Astrocyte (in vitro differentiated cells and primary cell): ENCODE data around the gene UTP3. TPM values are rescaled to one million over a fixed set of nuclear protein-coding genes. Genes with fewer than 3 reads are reported as not detected.
A peak's percentile ranks its signal among the peaks of the same experiment; 100 is the strongest.

ENCODE experiments used
- DNase-seq: peaks from one replicate; pipeline ENCODE4 v3.0.0-alpha.2; 2010; ENCODE audit warnings: low read depth
- FAIRE-seq: peaks from 2 replicates; lab custom pipeline; 2011; peaks lifted over from hg19 to GRCh38; lab: Jason Lieb, UNC
- H2AFZ ChIP-seq: 2 replicates; pipeline ENCODE4 v1.6.0; 2012; ENCODE audit warnings: low read depth, low read length, inconsistent platforms
- H3K27ac ChIP-seq: 2 replicates; pipeline ENCODE4 v1.5.1; 2011; ENCODE audit warnings: low read depth, low read length, inconsistent platforms
- H3K27me3 ChIP-seq: 2 replicates; pipeline ENCODE4 v1.6.0; 2011; ENCODE audit warnings: low read length, inconsistent platforms; ENCODE audit not compliant: insufficient read depth
- H3K36me3 ChIP-seq: 2 replicates; pipeline ENCODE4 v1.5.1; 2011; ENCODE audit warnings: low read length, inconsistent platforms; ENCODE audit not compliant: insufficient read depth
- H3K4me1 ChIP-seq: 2 replicates; pipeline ENCODE4 v1.5.1; 2011; ENCODE audit warnings: low read length, inconsistent platforms; ENCODE audit not compliant: insufficient read depth
- H3K4me2 ChIP-seq: 2 replicates; pipeline ENCODE4 v1.6.0; 2012; ENCODE audit warnings: low read length, inconsistent platforms
- H3K4me3 ChIP-seq: 2 replicates; pipeline ENCODE4 v1.5.1; 2011; ENCODE audit warnings: low read depth, mild to moderate bottlenecking, low read length, inconsistent platforms; ENCODE audit not compliant: insufficient read depth
- H3K79me2 ChIP-seq: 2 replicates; pipeline ENCODE4 v1.6.0; 2012; ENCODE audit warnings: mild to moderate bottlenecking, low read length, inconsistent platforms; ENCODE audit not compliant: insufficient read depth
- H3K9ac ChIP-seq: 2 replicates; pipeline ENCODE4 v1.6.0; 2012; ENCODE audit warnings: mild to moderate bottlenecking, low read length, inconsistent platforms
- H3K9me3 ChIP-seq: 2 replicates; pipeline ENCODE4 v1.5.1; 2012; ENCODE audit warnings: low read depth, mild to moderate bottlenecking, low read length, inconsistent platforms; ENCODE audit not compliant: insufficient read depth
- H4K20me1 ChIP-seq: 2 replicates; pipeline ENCODE4 v1.6.0; 2012; ENCODE audit warnings: low read length, inconsistent platforms; ENCODE audit not compliant: insufficient read depth
- H3K27ac Mint-ChIP-seq: one replicate; pipeline ENCODE4 v1.8.0; 2021; ENCODE audit warnings: mild to moderate bottlenecking, mixed read lengths; ENCODE audit not compliant: unreplicated experiment
- H3K27me3 Mint-ChIP-seq: one replicate; pipeline ENCODE4 v1.8.0; 2021; ENCODE audit warnings: low read depth, mixed read lengths; ENCODE audit not compliant: unreplicated experiment
- H3K36me3 Mint-ChIP-seq: one replicate; pipeline ENCODE4 v1.8.0; 2021; ENCODE audit warnings: low read depth, mixed read lengths; ENCODE audit not compliant: unreplicated experiment
- H3K4me1 Mint-ChIP-seq: one replicate; pipeline ENCODE4 v1.8.0; 2021; ENCODE audit warnings: low read depth, mixed read lengths; ENCODE audit not compliant: unreplicated experiment
- H3K4me3 Mint-ChIP-seq: one replicate; pipeline ENCODE4 v1.8.0; 2021; ENCODE audit warnings: mild to moderate bottlenecking, moderate library complexity, mixed read lengths; ENCODE audit not compliant: unreplicated experiment
- H3K9me3 Mint-ChIP-seq: one replicate; pipeline ENCODE4 v1.8.0; 2021; ENCODE audit warnings: mild to moderate bottlenecking, mixed read lengths; ENCODE audit not compliant: unreplicated experiment
- CTCF ChIP-seq: IDR thresholded peaks from 2 replicates; pipeline ENCODE4 v1.5.1; 2011; ENCODE audit warnings: low read depth, mild to moderate bottlenecking, inconsistent platforms, low read length, moderate library complexity; ENCODE audit not compliant: insufficient read depth
- EZH2 ChIP-seq: IDR thresholded peaks from 2 replicates; pipeline ENCODE4 v1.6.1; 2012; ENCODE audit warnings: mild to moderate bottlenecking, low read length, inconsistent platforms; ENCODE audit not compliant: insufficient read depth
- total RNA-seq: library from RNA; stranded (reverse); gene quantifications from 2 replicates; pipeline ENCODE4 v1.2.1, GENCODE V29; 2021

The UTP3 gene
- total RNA-seq, 1 donor from 2014 or later: 37.0 TPM

- Mint-ChIP-seq H3K36me3 (peaks cover 3% of the 10 kb centered on the region), H3K9me3 (no peaks in the 10 kb centered on the region), H3K27me3 (no peaks in the 10 kb centered on the region), H3K27ac (peak overlapping the region; percentile 88), H3K4me3 (peak overlapping the region; percentile 93), H3K4me1 (peaks cover 11% of the 10 kb centered on the region)
- no peaks in the 10 kb centered on the region for H3K27me3 ChIP-seq
- no peaks in the 10 kb centered on the region for H3K9me3 ChIP-seq
- peak; percentile 58 for DNase-seq
- peak overlapping the region; percentile 83 for H3K9ac ChIP-seq
- H3K4me1 ChIP-seq: peaks cover 29% of the 10 kb centered on the region
- no peaks in the 10 kb centered on the region for H3K36me3 ChIP-seq
- H3K27ac ChIP-seq: peak overlapping the region; percentile 80
- FAIRE-seq: no peak
- H4K20me1 ChIP-seq: peaks cover 6% of the 10 kb centered on the region
- peak overlapping the region; percentile 43 for H2AFZ ChIP-seq
- H3K79me2 ChIP-seq: peaks cover 48% of the 10 kb centered on the region
- peak overlapping the region; percentile 91 for H3K4me2 ChIP-seq
- peak overlapping the region; percentile 72 for H3K4me3 ChIP-seq
- TF ChIP-seq CTCF (no peak), EZH2 (no peak)
These were observed 17.1 kb downstream of the UTP3 start for GRCh38 chr4:70705183-70706043.

GRCh38 chr4:70706044-70706461 lies 17.7 kb downstream of the UTP3 start:
- H3K27me3 Mint-ChIP-seq: no peaks in the 10 kb centered on the region
- Histone ChIP-seq H3K4me3 (peak overlapping the region; percentile 72), H3K4me2 (peak overlapping the region; percentile 91), H3K36me3 (no peaks in the 10 kb centered on the region), H3K9ac (peak overlapping the region; percentile 83), H3K27ac (peak overlapping the region; percentile 80), H3K9me3 (no peaks in the 10 kb centered on the region), H2AFZ (peak overlapping the region; percentile 43), H3K27me3 (no peaks in the 10 kb centered on the region), H3K79me2 (peaks cover 50% of the 10 kb centered on the region), H4K20me1 (peaks cover 6% of the 10 kb centered on the region), H3K4me1 (peaks cover 29% of the 10 kb centered on the region)
- peak overlapping the region; percentile 88 for H3K27ac Mint-ChIP-seq
- H3K36me3 Mint-ChIP-seq: peaks cover 3% of the 10 kb centered on the region
- peak overlapping the region; percentile 93 for H3K4me3 Mint-ChIP-seq
- no peaks in the 10 kb centered on the region for H3K9me3 Mint-ChIP-seq
- TF ChIP-seq CTCF: no peak
- peaks cover 11% of the 10 kb centered on the region for H3K4me1 Mint-ChIP-seq
- DNase-seq: no peak
- FAIRE-seq: no peak

- no peaks in the 10 kb centered on the region for H3K36me3 ChIP-seq
- H3K79me2 ChIP-seq: peaks cover 55% of the 10 kb centered on the region
- peak; percentile 17 for DNase-seq
- H3K4me3 ChIP-seq: peak overlapping the region; percentile 72
- peaks cover 6% of the 10 kb centered on the region for H4K20me1 ChIP-seq
- no peaks in the 10 kb centered on the region for H3K9me3 Mint-ChIP-seq
- no peaks in the 10 kb centered on the region for H3K9me3 ChIP-seq
- H3K4me1 ChIP-seq: peaks cover 29% of the 10 kb centered on the region
- peaks cover 3% of the 10 kb centered on the region for H3K36me3 Mint-ChIP-seq
- no peaks in the 10 kb centered on the region for H3K27me3 ChIP-seq
- FAIRE-seq: no peak
- peak overlapping the region; percentile 93 for H3K4me3 Mint-ChIP-seq
- H2AFZ ChIP-seq: peak overlapping the region; percentile 43
- peaks cover 11% of the 10 kb centered on the region for H3K4me1 Mint-ChIP-seq
- H3K27ac Mint-ChIP-seq: peak overlapping the region; percentile 88
- no peaks in the 10 kb centered on the region for H3K27me3 Mint-ChIP-seq
- H3K9ac ChIP-seq: peak overlapping the region; percentile 83
- H3K4me2 ChIP-seq: peak overlapping the region; percentile 91
- TF ChIP-seq EZH2: no peak
- TF ChIP-seq CTCF: no peak
- peak overlapping the region; percentile 80 for H3K27ac ChIP-seq
These were observed 18.2 kb downstream of the UTP3 start for GRCh38 chr4:70706516-70706915.
